ENCODE measurements around the gene CSF3. TPM values are rescaled to one million over a fixed set of nuclear protein-coding genes. Genes with fewer than 3 reads are reported as not detected.
"Not testable (repeated sequence)": the region's sequence is repeated elsewhere in the genome, so short reads cannot be mapped to it uniquely, and the experiment has no call there.

Gene CSF3
- total RNA-seq, 1 donor from 2014 or later: not detected

GRCh38 chr17:39996800-39997199, 18.4 kb upstream of the CSF3 start:
- Mint-ChIP-seq H3K4me3 (ENCODE audit: unreplicated experiment) (no peak overlapping the region), H3K4me1 (ENCODE audit: unreplicated experiment) (no peaks in the 10 kb centered on the region), H3K36me3 (ENCODE audit: unreplicated experiment) (peaks cover 49% of the 10 kb centered on the region), H3K27ac (ENCODE audit: unreplicated experiment) (no peak overlapping the region), H3K27me3 (ENCODE audit: unreplicated experiment) (no peaks in the 10 kb centered on the region), H3K9me3 (ENCODE audit: unreplicated experiment) (no peaks in the 10 kb centered on the region)
- TF ChIP-seq CTCF (IDR thresholded peaks at IDR 0.05): no peak
- DNase-seq (ENCODE audit: extremely low spot score, unreplicated experiment): no peak

GRCh38 chr17:39997543-39997942, 17.7 kb upstream of the CSF3 start:
- Mint-ChIP-seq H3K27ac (ENCODE audit: unreplicated experiment) (no peak overlapping the region), H3K36me3 (ENCODE audit: unreplicated experiment) (peaks cover 44% of the 10 kb centered on the region), H3K4me3 (ENCODE audit: unreplicated experiment) (no peak overlapping the region), H3K9me3 (ENCODE audit: unreplicated experiment) (no peaks in the 10 kb centered on the region), H3K27me3 (ENCODE audit: unreplicated experiment) (no peaks in the 10 kb centered on the region), H3K4me1 (ENCODE audit: unreplicated experiment) (no peaks in the 10 kb centered on the region)
- no peak for TF ChIP-seq CTCF (IDR thresholded peaks at IDR 0.05)
- DNase-seq (ENCODE audit: extremely low spot score, unreplicated experiment): no peak

GRCh38 chr17:39999067-39999466, 16.2 kb upstream of the CSF3 start:
- no peaks in the 10 kb centered on the region for H3K4me1 Mint-ChIP-seq (ENCODE audit: unreplicated experiment)
- no peak for TF ChIP-seq CTCF (IDR thresholded peaks at IDR 0.05)
- H3K36me3 Mint-ChIP-seq (ENCODE audit: unreplicated experiment): peaks cover 29% of the 10 kb centered on the region
- H3K4me3 Mint-ChIP-seq (ENCODE audit: unreplicated experiment): no peak overlapping the region
- no peak overlapping the region for H3K27ac Mint-ChIP-seq (ENCODE audit: unreplicated experiment)
- no peaks in the 10 kb centered on the region for H3K27me3 Mint-ChIP-seq (ENCODE audit: unreplicated experiment)
- H3K9me3 Mint-ChIP-seq (ENCODE audit: unreplicated experiment): no peaks in the 10 kb centered on the region
- DNase-seq (ENCODE audit: extremely low spot score, unreplicated experiment): no peak

GRCh38 chr17:40000161-40000560, 15.1 kb upstream of the CSF3 start:
- H3K27me3 Mint-ChIP-seq (ENCODE audit: unreplicated experiment): peaks cover 1% of the 10 kb centered on the region
- no peak overlapping the region for H3K4me3 Mint-ChIP-seq (ENCODE audit: unreplicated experiment)
- no peak for TF ChIP-seq CTCF (IDR thresholded peaks at IDR 0.05)
- no peaks in the 10 kb centered on the region for H3K4me1 Mint-ChIP-seq (ENCODE audit: unreplicated experiment)
- H3K9me3 Mint-ChIP-seq (ENCODE audit: unreplicated experiment): no peaks in the 10 kb centered on the region
- DNase-seq (ENCODE audit: extremely low spot score, unreplicated experiment): no peak
- H3K27ac Mint-ChIP-seq (ENCODE audit: unreplicated experiment): no peak overlapping the region
- H3K36me3 Mint-ChIP-seq (ENCODE audit: unreplicated experiment): peaks cover 19% of the 10 kb centered on the region

GRCh38 chr17:40001335-40001734, 13.9 kb upstream of the CSF3 start:
- peaks cover 12% of the 10 kb centered on the region for H3K36me3 Mint-ChIP-seq (ENCODE audit: unreplicated experiment)
- DNase-seq (ENCODE audit: extremely low spot score, unreplicated experiment); H3K4me3 Mint-ChIP-seq (ENCODE audit: unreplicated experiment); H3K9me3 Mint-ChIP-seq (ENCODE audit: unreplicated experiment); H3K4me1 Mint-ChIP-seq (ENCODE audit: unreplicated experiment); H3K27ac Mint-ChIP-seq (ENCODE audit: unreplicated experiment); H3K27me3 Mint-ChIP-seq (ENCODE audit: unreplicated experiment): not testable (repeated sequence)

- H3K4me1 Mint-ChIP-seq (ENCODE audit: unreplicated experiment): no peaks in the 10 kb centered on the region
Measured at GRCh38 chr17:40004072-40004471, 11.2 kb upstream of the CSF3 start.

More at GRCh38 chr17:40004072-40004471, 11.2 kb upstream of the CSF3 start:
- Mint-ChIP-seq H3K4me3 (ENCODE audit: unreplicated experiment) (no peak overlapping the region), H3K27me3 (ENCODE audit: unreplicated experiment) (peaks cover 3% of the 10 kb centered on the region), H3K9me3 (ENCODE audit: unreplicated experiment) (no peaks in the 10 kb centered on the region), H3K36me3 (ENCODE audit: unreplicated experiment) (no peaks in the 10 kb centered on the region), H3K27ac (ENCODE audit: unreplicated experiment) (no peak overlapping the region)
- no peak for TF ChIP-seq CTCF (IDR thresholded peaks at IDR 0.05)
- DNase-seq (ENCODE audit: extremely low spot score, unreplicated experiment): no peak
